ENCODE results near the gene ZDHHC12.

- TF ChIP-seq POLR2AphosphoS5 (IDR thresholded peaks at IDR 0.05; ENCODE audit: borderline replicate concordance, low read depth, low read length) (no peak), FOXP2 (optimal IDR thresholded peaks at IDR 0.05; ENCODE audit: control extremely low read depth, extremely low read length, insufficient read depth) (no peak), EZH2 (IDR thresholded peaks at IDR 0.05) (no peak)
These were observed 3.9 kb downstream of the ZDHHC12 start for GRCh38 chr9:128719919-128720605.

Data from SK-N-MC (cell line).